Glomerular endothelial cell (primary cell): Measurements from ENCODE around the gene SULT1B1. TPM values are rescaled to one million over a fixed set of nuclear protein-coding genes. Genes with fewer than 3 reads are reported as not detected.

ENCODE experiments used
- DNase-seq: peaks from one replicate; pipeline ENCODE4 v3.0.0-alpha.2; 2011; ENCODE audit warnings: low read depth, low spot score; ENCODE audit errors: extremely low read depth
- total RNA-seq: library from RNA; depleted of rRNA; stranded (reverse); fragments of >200 nt; gene quantifications from 2 replicates; pipeline ENCODE4 v1.2.3, GENCODE V29; 2015

Gene SULT1B1
- total RNA-seq, 1 donor from 2014 or later = 1.1 TPM

DNA sequence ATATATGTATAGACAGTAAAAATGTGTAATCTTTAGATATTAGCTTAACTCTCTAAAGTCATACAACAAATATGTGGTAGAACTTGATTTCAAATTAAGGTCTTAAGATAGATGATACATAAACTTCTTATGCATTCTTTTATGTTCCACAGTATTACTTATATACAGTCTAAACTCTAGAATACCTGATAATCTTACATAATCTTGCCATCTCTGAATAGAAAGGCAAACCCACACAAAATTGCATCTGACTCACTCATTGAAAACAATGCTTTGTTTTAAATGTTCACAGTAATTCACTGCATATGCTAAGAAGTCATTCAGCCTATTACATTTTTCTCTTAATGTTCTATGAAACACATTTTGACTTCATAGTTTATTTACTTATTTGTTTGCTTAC lies 10.1 kb downstream of the SULT1B1 start:
- no peak for DNase-seq

DNA sequence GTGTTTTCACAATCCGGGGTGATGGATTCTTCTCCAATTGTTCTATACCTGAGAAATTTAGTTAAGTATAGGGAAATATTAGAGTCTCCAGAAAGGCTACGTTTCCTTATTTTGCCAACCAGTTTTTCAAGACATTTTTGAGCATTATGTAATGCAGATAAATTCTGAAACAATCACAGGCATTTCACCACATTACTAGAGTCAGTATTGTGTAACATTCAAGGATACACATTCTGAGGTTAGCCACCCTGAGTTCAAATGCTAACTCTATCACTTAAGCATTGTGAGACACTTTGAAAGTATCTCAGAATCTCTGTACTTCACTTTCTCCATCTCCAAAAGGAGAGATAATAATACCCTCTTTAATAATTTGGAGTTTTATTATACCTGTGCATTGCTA lies 10.6 kb downstream of the SULT1B1 start:
- no peak for DNase-seq

DNA sequence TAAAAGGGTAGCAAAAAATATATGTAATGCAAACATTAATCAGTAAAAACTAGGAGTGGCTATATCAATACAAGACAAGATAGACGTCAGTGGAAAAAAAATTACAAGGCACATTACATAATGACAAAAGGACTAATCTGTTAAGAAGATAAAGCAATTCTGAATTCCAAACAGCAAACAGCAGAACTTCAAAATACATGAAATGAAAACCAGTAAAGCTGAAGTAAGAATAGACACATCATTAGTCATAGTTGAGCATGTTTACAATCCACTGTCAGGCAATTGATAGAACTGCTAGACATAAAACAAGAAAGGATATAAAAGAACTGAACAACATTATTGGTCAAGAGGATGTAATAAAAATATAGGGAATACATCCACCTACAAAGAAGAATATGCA lies 12.2 kb downstream of the SULT1B1 start:
- no peak for DNase-seq

DNA sequence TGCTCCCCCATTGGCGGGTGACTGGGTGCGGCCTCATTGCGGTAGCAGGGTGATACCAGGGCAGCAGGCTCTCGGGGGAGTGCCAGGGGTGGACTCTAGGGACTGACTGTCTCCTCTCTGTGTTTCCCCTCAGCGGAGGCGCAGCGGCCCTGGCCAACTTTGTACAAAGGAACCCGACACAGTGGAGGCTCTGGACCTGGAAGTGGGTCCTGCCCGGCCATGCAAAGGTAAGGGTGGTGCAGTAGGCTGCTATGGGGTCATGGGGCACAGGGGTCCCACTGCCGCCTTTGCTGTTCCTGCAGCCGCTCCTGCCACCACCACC lies 16.3 kb downstream of the SULT1B1 start:
- no peak for DNase-seq

DNA sequence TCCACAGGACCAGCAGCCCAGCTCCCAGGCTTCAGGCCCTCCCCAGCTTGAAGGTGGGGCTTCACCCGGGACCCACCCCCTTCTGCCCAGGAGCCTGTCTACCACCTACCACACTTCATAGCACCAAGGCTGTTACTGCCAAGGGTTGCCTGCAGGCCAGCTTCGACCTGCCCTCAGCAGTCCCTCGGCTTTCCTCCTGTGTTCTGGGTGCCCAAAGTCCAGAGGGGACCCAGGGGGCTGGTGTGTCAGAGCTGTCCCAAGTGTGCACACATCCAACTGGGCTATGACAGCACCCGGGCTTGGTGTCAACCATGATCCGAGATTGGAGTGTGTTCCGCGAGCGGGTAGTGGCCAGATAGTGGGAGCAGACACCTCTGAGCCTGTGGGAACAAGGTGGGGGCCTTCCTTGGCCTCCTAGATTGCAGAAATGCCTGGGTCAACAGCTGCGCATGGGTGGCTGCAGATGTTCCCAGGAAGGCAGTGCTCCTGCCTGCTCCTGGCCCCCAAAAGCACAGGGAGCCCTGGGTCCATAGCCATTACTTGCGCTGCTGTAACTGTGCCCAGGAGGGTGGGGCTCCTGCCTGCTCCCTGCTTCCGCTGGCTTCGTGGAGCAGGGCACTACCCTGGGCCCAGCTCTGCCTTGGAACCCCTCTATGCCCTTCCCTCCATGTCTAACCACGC lies 16.8 kb downstream of the SULT1B1 start:
- no peak for DNase-seq

DNA sequence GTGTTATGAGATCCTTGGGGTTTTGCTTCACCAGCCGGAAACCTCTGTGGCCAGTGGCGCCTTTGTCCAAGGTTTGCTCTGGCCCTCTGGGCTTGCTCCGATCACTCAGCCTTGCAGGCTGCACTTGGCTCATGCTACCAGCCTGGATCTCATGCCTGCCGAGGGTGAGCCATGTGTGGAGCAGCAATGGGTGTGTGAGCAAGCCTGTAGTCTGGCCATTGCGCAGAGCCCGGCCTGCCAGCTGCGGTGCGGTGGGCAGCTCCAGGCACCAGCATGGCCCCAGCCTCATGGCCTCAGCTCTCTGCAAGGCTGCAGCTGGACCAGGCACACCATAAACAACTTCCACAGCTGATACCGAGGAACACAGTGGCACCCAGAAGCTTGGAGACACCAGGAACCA lies 17.8 kb downstream of the SULT1B1 start:
- no peak for DNase-seq

DNA sequence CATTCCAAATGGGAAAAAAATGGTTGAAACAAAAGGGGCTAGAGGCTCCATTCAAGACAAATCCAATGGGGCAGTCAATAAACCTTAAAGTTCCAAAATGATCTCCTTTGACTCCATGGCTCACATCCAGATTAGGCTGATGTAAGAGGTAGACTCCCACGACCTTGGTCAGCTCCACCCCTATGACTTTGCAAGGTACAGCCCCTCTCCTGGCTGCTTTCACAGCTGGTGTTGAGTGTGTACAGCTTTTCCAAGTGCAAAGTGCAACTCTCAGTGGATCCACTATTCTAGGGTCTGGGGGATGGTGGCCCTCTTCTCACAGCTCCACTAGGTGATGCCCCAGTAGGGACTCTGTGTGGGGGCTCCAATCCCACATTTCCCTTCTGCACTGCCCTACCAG lies 21.5 kb downstream of the SULT1B1 start:
- no peak for DNase-seq

DNA sequence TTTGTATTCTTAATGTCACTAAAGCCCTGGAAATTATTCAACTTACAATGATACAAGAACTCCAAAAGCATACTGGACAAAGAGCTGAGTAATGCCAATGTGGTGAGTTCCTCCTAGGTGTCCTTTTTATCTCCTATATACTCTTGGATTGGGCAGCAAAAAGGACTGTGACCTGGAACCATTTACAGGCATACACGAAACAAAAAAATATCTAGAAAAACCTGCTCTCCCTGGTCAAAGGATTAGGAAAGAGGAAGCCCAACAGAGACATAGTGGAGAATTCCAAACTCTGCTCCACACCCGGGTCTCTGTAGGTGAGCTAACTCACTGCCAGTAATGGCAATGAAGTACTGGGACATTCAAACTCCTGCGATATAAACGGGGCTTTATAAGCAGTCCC lies 25.3 kb downstream of the SULT1B1 start:
- DNase-seq = no peak

DNA sequence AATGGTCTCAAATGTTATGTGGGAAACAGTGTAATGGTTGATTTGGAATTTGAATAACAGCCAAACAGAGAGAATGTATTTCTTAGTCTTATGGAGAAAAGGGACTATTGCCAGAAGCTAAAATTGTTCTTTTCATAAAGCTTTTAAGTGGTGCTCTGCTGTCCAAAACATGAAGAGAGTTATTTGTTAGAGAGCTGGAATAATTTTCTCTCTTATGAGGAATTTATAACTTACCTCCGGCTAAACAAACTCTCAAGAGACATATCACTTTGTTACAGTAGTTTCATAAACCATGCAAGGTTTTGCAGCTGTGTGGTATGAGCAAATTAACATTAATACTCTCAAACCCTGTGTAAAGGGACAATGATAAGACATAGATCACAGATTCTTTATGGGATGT lies 28.6 kb downstream of the SULT1B1 start:
- DNase-seq = no peak

DNA sequence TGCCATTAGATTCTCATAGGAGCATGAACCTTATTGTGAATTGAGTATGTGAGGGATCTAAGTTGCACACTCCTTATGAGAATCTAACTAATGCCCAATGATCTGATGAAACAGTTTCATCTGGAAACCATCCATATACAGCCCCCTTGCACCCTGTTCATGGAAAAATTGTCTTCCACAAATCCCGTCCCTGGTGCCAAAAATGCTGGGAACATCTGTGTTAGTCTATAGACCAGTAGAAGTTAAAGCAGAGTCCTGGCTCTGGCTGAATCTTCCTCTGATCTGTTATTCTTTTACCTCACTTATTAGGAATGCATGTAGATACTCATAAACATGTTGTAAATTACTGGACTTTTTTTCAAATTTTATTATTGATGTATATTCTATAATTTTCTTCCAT lies 29.2 kb downstream of the SULT1B1 start:
- DNase-seq = no peak

DNA sequence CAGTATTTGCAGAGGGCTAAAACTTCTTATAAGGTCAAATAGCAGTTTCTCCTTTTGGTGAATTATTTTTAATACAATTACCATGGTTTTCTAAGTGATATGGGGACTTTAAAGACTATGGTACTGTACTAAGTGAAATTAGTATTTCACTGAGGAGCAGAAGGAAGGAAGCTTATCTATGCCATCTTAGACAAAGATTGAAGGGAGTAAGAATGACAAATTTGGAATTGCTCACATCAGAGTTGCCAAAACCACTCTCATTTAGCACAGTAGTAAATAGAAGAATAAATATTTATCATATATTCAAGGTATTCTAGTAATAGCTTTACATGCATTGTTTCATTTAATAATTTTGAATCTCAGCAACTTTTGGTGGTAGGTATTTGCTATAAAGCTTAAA lies 30.4 kb downstream of the SULT1B1 start:
- DNase-seq = no peak

DNA sequence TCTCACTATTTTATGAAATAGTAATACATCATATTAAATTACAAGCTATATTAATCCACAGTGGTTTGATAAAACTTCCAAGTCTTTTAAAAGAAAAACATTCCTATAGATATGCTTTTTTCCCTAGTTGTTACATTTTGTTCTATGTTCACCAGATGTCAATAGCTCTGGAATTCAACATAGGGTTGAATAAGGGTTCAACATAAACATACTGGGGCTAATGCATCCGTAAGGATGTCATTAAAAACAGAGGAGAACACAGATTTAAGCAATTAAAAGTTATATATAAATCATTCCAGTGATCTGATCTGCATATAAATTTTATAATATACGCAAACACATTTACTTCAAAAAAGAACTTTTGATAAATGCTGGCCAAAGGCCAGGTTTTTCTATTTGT lies 32.5 kb downstream of the SULT1B1 start:
- DNase-seq = no peak

DNA sequence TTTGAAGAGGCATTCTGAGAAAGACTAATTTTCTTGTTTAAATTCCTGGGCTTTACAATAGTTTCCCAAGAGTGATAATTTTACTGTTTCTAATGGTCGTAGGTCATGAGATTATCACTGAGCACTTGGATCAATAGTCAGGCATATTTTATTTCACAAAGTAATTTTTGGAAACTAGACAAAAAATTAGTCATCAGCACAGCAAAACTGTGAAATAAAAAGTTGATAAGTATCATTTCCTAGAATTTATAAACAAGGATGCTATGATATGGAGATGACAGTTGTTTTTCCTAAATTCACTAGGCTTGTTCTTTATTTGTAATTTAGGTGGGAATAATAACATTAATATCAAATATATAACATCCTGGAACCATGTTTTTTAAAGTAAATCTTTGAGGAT lies 33.0 kb downstream of the SULT1B1 start:
- DNase-seq = no peak

DNA sequence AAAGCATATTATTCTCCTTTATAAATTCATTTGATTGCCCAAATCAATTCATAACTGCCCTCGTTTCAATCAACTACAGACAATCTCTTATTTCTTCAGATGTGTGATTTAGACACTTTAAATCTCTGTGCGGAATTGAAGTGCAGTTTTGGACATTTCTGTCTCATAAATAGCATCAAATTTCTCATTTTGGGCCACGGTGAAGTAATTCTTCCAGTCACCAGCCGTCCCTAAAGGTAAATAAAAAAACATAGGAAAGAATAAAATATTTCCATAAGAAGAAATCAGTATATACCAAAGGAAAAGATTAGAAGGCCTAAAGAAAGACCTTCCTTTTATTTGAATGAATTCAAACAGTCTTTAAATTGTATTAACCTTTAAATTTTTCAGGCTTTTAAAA lies 33.4 kb downstream of the SULT1B1 start:
- DNase-seq = no peak

DNA sequence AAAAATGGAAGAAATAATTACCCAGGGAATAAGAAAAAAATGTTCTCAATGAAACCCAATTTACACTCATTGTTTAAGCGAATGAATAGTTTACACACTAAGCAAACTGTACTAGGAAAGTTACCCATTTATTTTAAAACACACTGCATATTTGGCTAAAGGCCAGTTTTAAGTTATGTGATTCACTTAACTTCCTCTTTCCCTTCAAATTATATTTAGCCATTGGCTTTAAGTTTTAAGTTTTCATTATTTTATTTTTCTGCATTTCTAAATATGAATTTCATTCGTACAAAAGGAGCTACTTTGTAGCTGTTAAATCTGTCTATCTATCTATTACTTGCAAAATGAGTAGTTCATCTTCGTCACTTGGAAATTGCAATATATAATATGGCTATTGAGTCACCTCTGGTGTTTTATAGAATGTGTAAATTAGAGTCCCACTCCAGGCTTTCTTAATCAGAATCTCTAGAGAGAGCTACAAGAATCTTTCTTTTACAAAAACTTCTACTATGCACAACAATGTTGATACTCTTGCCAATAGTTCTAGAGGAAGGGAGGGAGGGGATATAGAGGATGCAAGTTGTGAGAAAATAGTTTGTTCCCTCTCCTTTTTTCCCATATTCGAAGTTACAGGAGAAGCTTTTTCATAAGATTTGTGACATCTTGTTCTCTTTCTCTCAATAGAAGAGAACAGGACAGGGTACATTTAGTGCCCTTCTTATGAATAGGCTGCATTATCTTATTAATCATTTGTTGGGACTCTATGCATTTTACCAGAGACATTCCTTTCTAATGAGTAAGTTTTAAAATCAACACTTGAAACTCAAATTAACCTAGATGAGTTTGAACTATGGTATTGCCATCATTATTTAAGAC lies 41.8 kb downstream of the SULT1B1 start:
- DNase-seq = peak; percentile 64

DNA sequence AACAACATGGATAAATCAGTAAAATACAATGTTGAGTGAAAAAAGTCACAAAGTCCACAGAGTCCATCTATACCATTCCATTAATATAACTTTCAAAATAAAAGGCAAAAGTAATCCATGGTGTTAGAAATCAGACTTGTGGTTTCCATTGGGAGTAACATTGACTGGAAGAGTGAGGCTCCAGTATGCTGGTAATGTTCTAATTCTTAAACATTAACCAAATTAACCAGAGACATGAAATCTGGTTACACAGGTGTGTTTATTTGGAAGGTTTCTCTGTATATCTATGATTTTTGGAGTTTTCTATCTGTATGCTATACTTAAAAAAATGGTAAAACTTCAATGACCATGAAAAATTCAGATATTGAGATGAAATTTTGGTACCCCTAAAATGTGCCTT lies 42.6 kb downstream of the SULT1B1 start:
- no peak for DNase-seq

DNA sequence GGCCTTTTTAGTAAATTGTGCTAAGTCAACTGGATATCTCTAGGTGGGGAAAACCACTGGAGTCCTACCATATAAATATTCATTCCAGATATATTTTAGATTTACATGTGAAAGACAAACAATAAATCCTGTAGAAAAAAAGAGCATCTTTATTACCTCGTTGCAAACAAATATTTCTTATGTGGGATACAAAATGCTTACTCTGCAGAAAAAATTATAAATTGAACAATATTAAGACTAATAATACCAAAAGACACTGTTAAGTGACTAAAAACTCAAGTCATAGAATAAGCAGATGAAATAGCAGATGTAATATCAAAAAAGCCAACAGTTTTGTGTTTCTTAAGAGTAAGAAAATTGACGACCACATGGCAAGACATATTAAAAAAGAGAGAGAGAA lies 43.8 kb downstream of the SULT1B1 start:
- DNase-seq = no peak

DNA sequence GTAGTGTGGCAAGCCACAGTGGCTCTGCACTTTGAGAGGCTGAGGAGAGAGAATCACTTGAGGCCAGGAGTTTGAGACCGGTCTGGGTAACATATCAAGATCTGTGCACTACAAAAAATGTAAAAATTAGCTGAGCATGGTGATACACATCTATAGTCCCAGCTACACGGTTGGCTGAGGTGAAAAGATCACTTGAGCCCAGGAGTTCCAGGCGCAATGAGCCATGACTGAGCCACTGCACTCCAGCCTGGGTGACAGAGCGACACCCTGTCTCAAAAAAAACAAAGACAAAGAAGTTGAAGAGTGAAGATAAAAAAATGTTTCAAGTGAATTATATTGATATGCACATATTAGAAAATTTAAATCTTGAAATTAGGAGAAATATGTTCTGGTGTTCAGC lies 46.3 kb downstream of the SULT1B1 start:
- DNase-seq = no peak

DNA sequence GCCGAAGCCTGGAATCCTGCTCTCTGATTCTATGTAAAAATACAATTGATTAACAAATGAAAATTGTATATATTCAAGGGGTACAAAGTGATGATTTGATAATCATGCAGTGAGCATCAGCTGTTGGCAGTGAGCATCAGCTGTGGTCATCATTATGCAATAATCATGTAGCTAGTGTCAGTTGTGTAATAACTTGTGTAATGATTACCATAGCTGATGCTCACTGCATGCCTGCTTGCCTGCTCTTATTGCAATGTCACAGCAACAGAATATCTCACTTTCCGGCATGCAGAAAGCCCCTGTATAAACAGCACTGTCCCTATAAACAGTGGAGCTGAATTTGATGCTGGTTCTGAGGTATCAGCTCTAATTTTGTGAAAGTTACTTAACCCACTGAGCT lies 46.8 kb downstream of the SULT1B1 start:
- no peak for DNase-seq

DNA sequence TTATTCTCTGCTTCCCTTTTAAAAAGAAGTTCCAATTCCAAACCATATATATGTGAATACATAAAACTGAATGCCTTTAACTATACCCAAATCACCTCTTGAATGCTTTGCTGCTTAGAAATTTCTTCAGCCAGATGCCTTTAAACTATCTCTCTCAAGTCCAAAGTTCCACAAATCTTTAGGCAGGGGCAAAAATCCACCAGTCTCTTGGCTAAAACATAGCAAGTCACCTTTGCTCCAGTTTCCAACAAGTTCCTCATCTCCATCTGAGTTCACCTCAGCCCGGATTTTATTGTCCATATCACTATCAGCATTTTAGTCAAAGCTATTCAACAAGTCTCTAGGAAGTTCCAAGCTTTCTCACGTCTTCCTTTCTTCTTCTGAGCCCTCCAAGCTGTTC lies 49.8 kb downstream of the SULT1B1 start:
- no peak for DNase-seq

DNA sequence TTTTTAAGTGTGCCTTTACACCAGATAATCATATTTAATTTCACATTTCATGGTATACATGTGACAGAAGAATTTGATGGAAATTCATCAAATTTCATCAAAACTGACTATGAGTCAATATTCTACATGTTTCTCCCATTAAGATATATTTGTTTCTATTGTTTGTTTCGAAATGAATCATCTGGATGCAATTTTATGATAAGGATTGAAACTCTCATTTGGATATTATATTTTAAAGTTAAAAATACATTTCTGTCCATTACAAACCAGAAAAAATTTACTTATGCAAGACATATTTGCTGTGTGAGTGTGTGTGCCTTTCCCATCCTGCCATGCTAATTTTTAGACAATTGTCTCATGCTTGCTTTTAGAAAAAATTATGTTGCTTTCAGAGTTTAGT lies 52.2 kb downstream of the SULT1B1 start:
- no peak for DNase-seq

DNA sequence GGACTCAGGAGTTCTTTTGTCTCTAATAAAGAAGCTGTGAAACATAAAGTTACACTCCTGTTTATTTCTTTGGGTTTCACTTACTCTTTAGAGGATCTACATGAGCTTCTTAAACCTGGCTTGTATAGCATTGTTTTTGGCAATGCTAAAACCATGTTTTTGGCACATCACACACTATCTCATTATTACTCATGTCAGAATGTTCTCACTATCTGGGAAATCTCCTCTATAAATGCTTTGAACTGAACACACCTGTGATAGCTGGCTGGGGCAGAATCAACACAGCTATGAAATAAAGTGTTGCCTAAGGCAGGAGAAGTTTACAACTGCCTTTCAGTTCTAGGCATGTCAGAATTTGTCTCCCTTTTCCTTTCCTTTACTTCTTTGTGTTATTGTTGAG lies 52.6 kb downstream of the SULT1B1 start:
- no peak for DNase-seq

DNA sequence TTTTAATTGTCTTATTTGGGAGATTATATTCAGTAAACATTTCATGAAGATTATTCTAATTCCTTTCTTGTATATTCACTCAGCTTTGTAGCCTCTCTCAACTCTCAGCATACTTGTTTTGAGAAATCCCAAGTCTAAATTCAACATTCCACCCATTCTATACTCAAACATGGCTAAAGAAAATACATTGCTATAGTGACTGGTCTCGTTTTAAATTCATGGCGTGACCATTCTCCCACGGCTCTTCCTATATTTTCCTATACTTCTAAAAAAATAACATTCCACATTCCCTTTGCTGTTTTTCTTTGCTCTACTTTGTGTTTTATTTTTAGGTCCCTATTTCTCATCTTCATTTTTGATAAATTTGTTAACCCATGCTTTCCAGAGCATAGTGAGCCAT lies 58.2 kb downstream of the SULT1B1 start:
- DNase-seq = no peak
